HG03565 (cell line): ENCODE results near the gene MLXIPL.
"Not testable (repeated sequence)": the region's sequence is repeated elsewhere in the genome, so short reads cannot be mapped to it uniquely, and the experiment has no call there.

Experiments used
- ATAC-seq: cut with Tn5 transposase; IDR thresholded peaks from one replicate; pipeline ENCODE4 v1.9.1; 2021; ENCODE audit warnings: mild to moderate bottlenecking, moderate library complexity; ENCODE audit not compliant: unreplicated experiment

The MLXIPL gene

GRCh38 chr7:73556208-73557107 lies 67.9 kb downstream of the MLXIPL start:
- ATAC-seq, result no peak

DNA sequence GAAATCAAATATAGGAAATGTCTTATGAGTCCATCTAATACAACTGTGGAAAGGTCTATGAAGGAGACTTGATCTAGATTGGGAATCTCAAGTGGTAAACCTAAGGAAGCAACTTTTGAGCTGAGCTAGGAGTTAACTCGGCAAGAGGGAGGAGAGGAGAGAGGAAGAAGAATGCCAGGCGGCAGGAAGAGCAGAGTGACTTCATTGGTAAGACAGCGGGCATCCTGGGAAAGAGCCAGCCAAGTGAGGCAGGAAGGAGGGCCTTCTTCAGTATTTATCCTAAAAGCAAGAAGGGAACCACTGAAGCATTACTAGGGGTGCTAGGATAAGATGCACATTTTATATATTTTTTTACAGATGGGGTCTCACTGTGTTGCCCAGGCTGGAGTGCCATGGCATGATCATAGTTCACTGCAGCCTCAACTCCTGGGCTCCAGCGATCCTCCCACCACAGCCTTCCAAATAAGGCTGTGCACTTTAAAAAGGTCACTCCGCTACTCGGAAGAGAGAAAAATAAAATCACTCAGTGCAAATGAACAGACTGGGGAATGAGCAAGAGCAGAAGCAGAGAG lies 68.8 kb downstream of the MLXIPL start:
- ATAC-seq, result no peak

DNA sequence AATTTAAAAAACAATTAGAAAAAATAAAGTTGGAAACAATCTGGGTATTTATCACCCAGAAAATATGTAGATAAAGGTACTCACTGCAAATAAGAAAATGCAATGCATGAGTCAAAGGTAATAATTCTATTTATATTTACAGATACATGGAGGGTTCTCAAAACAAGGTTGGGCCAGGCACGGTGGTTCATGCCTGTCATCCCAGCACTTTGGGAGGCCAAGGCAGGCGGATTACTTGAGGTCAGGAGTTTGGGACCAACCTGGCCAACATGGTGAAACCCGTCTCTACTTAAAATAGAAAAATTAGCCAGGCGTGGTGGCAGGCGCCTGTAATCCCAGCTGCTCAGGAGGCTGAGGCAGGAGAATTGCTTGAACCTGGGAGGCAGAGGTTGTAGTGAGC lies 74.2 kb downstream of the MLXIPL start:
- not testable (repeated sequence) for ATAC-seq

DNA sequence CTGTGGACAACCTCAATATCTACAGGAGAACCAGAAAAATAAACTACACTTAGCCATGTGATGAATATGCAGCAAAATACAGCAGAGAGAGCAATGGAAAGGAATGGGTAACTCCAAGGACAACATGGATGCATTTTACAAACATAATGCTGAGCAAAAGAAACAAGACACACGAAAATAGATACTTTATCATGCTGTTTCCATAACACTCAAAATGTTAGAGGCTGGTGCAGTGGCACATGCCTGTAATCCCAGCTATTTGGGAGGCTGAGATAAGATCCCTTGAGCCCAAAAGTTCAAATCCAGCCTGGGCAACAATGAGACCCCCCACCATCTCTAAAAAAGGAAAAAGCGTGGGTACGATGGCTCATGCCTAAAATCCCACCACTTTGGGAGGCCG lies 75.1 kb downstream of the MLXIPL start:
- no peak for ATAC-seq

DNA sequence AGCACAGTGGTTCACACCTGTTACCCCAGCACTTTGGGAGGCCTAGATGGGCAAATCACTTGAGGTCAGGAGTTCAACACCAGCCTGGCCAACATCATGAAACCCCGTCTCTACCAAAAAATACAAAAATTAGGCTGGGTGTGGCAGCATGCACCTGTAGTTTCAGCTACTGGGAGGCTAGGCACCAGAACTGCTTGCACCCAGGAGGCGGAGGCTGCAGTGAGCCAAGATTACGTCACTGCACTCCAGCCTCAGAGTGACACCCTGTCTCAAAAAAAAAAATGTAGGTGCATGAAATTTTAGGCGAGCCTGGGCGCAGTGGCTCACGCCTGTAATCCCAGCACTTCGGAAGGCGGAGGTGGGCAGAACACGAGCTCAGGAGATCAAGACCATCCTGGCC lies 76.5 kb downstream of the MLXIPL start:
- no peak for ATAC-seq

DNA sequence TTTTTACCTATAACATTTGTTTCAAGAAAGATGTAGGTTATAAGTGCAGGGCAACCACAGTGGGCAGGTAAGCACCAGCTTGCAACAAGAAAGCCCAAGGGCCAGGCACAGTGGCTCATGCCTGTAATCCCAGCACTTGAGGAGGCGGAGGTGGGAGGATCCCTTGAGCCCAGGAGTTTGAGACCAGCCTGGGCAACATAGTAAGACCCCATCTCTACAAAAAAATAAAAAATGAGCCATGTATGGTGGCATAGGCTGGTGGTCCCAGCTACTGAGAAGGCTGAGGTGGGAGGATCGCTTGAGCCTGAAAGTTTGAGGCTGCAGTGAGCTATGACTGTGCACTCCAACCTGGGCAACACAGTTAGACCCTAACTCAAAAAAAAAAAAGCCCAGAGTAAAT lies 79.6 kb downstream of the MLXIPL start:
- ATAC-seq, result no peak
